GM12878 (cell line): ENCODE results near the gene USP17L24. TPM values are rescaled to one million over a fixed set of nuclear protein-coding genes. Genes with fewer than 3 reads are reported as not detected.
"Not testable (repeated sequence)": the region's sequence is repeated elsewhere in the genome, so short reads cannot be mapped to it uniquely, and the experiment has no call there.

Experiments
- ATAC-seq: fragments of 200-7000 bp; cut with Tn5 transposase; 3 replicates; pipeline ENCODE4 v1.9.1; 2020; ENCODE audit warnings: mild to moderate bottlenecking, moderate library complexity
- Bru-seq: library from RNA; stranded (reverse); fragments of 400-500 nt; gene quantifications from one replicate; lab custom pipeline; 2021; lab: Mats Ljungman, UMichigan
- BruChase-seq, 2 experiments: library from RNA; stranded (reverse); fragments of 400-500 nt; gene quantifications; one replicate each; lab custom pipeline; 2021; lab: Mats Ljungman, UMichigan
- BruUV-seq: library from RNA; stranded (reverse); fragments of 400-500 nt; replicated peaks from 2 replicates; lab custom pipeline; 2021; lab: Mats Ljungman, UMichigan
- CTCF ChIA-PET: fragments of 300-600 bp; sonication (Branson Sonifier 250); formaldehyde crosslinking; extraction: SDS; loops from one replicate; lab custom pipeline; 2021; ENCODE audit warnings: inconsistent platforms; lab: Yijun Ruan, JAX
- POLR2A ChIA-PET: fragments of 350-600 bp; formaldehyde crosslinking; extraction: SDS; loops from one replicate; lab custom pipeline; 2021; ENCODE audit warnings: inconsistent platforms; lab: Charles Lee
- RAD21 ChIA-PET: fragments of 300-600 bp; sonication (Branson Sonifier 250); formaldehyde crosslinking; loops from one replicate; lab custom pipeline; 2023; ENCODE audit warnings: antibody characterized with exemption; ENCODE audit not compliant: unreplicated experiment; lab: Charles Lee
- SMC1A ChIA-PET: fragments of 300-600 bp; sonication (Branson Sonifier 250); formaldehyde crosslinking; loops from one replicate; lab custom pipeline; 2023; ENCODE audit not compliant: unreplicated experiment, uncharacterized antibody; lab: Charles Lee
- DNase-seq: peaks from one replicate; pipeline ENCODE4 v3.0.0-alpha.2; 2011; ENCODE audit warnings: low read depth, low spot score
- FAIRE-seq: peaks from 3 replicates; lab custom pipeline; 2011; peaks lifted over from hg19 to GRCh38; lab: Jason Lieb, UNC
- H2AFZ ChIP-seq: 2 replicates; pipeline ENCODE4 v1.6.0; 2011; ENCODE audit warnings: low read depth, low read length, control low read depth; ENCODE audit not compliant: control insufficient read depth
- H3K27ac ChIP-seq: 2 replicates; pipeline ENCODE4 v1.5.1; 2011; ENCODE audit warnings: control low read depth; ENCODE audit not compliant: control insufficient read depth, insufficient read depth
- H3K27me3 ChIP-seq, 2 experiments: replicated peaks in 1 of 2; 2 replicates each; pipeline versions ENCODE4 v1.6.0 to v1.6.1; 2011; ENCODE audit warnings: low read length in 1 of 2; ENCODE audit not compliant: control insufficient read depth in 2 of 2, insufficient read depth in 2 of 2
- H3K36me3 ChIP-seq, 2 experiments: 2 replicates each; pipeline ENCODE4 v1.5.1; 2011; ENCODE audit warnings: low read length in 1 of 2; ENCODE audit not compliant: control insufficient read depth in 2 of 2, insufficient read depth in 2 of 2
- H3K4me1 ChIP-seq: 2 replicates; pipeline ENCODE4 v1.6.1; 2011; ENCODE audit warnings: mild to moderate bottlenecking, low read length, moderate library complexity, mixed read lengths; ENCODE audit not compliant: control insufficient read depth, insufficient read depth
- H3K4me2 ChIP-seq: 2 replicates; pipeline ENCODE4 v1.6.0; 2011; ENCODE audit warnings: control low read depth; ENCODE audit not compliant: control insufficient read depth, insufficient read depth
- H3K4me3 ChIP-seq: fragments of 200-600 bp; sonication (generic); 2 replicates; pipeline ENCODE4 v1.5.1; 2016
- H3K79me2 ChIP-seq: 2 replicates; pipeline ENCODE4 v1.6.0; 2011; ENCODE audit warnings: low read length; ENCODE audit not compliant: control insufficient read depth, insufficient read depth
- H3K9ac ChIP-seq: 2 replicates; pipeline ENCODE4 v1.8.0; 2011; ENCODE audit warnings: low read length, control low read depth, mixed read lengths; ENCODE audit not compliant: control insufficient read depth, insufficient read depth
- H3K9me3 ChIP-seq: replicated peaks from 3 replicates; pipeline ENCODE4 v1.5.1; 2011; ENCODE audit warnings: mild to moderate bottlenecking, low read length; ENCODE audit not compliant: control insufficient read depth, insufficient read depth
- H4K20me1 ChIP-seq: 2 replicates; pipeline ENCODE4 v1.6.0; 2011; ENCODE audit not compliant: control insufficient read depth, insufficient read depth
- WGBS: methylation state at CpG from one replicate; pipeline ENCODE4 v1.1.6; 2016; ENCODE audit warnings: low lambda C conversion rate; ENCODE audit not compliant: insufficient replicate concordance, insufficient coverage; ENCODE audit errors: missing lambda C conversion rate; 5-methylcytosine and 5-hydroxymethylcytosine counted together
- in situ Hi-C: fragments of 300-500 bp; cut with MboI; formaldehyde crosslinking; loops from 9 replicates; pipeline ENCODE4 v1.14.3; 2018; ENCODE audit warnings: mixed read lengths
- intact Hi-C: fragments of 100-400 bp; cut with micrococcal nuclease; formaldehyde crosslinking; loops from one replicate; pipeline ENCODE4 v1.14.2; 2022; ENCODE audit not compliant: unreplicated experiment
- long read RNA-seq, 2 experiments: library from polyadenylated mRNA; unstranded; transcript quantifications; one replicate each; pipeline ENCODE4 v2.0.0, GENCODE V29; 2019 to 2020
- polyA minus RNA-seq, 3 experiments: library from RNA; depleted of rRNA, polyadenylated mRNA; stranded (reverse); fragments of >200 nt; gene quantifications; 2 replicates each; pipeline ENCODE4 v1.2.3, GENCODE V29; 2011
- polyA plus RNA-seq, 11 experiments: library from polyadenylated mRNA; depleted of rRNA in 4 of 11; unstranded in 6 of 11; stranded (reverse) in 5 of 11; fragments of >200 nt; fragmentation: Nextera tagmentation in 4 of 11; fragmentation: Illumina TruSeq in 1 of 11; extraction: Ambion mirVana in 4 of 11; extraction: Trizol in 1 of 11; gene quantifications; 1 replicate in 1 of 11; 2 replicates in 10 of 11; pipeline versions ENCODE4 v1.2.1 to v1.2.3, GENCODE V29; 2011 to 2016; ENCODE audit warnings: inconsistent platforms in 2 of 11, missing spikeins in 2 of 11, low read depth in 1 of 11
- total RNA-seq, 4 experiments: library from RNA; depleted of rRNA in 3 of 4; stranded (reverse); fragments of >200 nt in 3 of 4; fragmentation: Illumina TruSeq in 1 of 4; extraction: Trizol in 1 of 4; gene quantifications; 2 replicates each; pipeline versions ENCODE4 v1.2.1 to v1.2.3, GENCODE V29; 2013 to 2021

USP17L24 gene
- total RNA-seq (2013; cell fraction: nucleolus; rRNA removed): not detected in 2 replicates
- total RNA-seq (2014; rRNA removed) (not detected in 2 replicates), total RNA-seq (2014; rRNA removed; fragmentation: Illumina TruSeq; extraction: Trizol) (not detected in 2 replicates), total RNA-seq (2021) (not detected in 2 replicates), polyA plus RNA-seq (2011; rRNA removed) (not detected in 2 replicates), polyA plus RNA-seq (2014; fragmentation: Illumina TruSeq; extraction: Trizol) (not detected in 2 replicates), polyA plus RNA-seq (2014; fragmentation: Nextera tagmentation; extraction: Ambion mirVana) (not detected), polyA plus RNA-seq (2014; rRNA removed) (not detected in 2 replicates), polyA plus RNA-seq (2016; fragmentation: Nextera tagmentation; extraction: Ambion mirVana) (not detected), polyA minus RNA-seq (2011; rRNA and poly(A)+ RNA removed) (not detected in 2 replicates), Bru-seq, nascent RNA (not detected), BruChase-seq, experiment 1, labeled RNA remaining after a 6-hour chase (not detected), BruChase-seq, experiment 2, labeled RNA remaining after a 2-hour chase (not detected)
- polyA plus RNA-seq (2011; ENCODE audit: low read depth): not detected
- polyA plus RNA-seq (2011; cell fraction: cytosol; rRNA removed): not detected in 2 replicates
- polyA plus RNA-seq (2011; cell fraction: nucleus; rRNA removed): not detected in 2 replicates
- not detected in 2 replicates for polyA plus RNA-seq (2012)
- polyA minus RNA-seq (2011; cell fraction: cytosol; rRNA and poly(A)+ RNA removed): not detected in 2 replicates
- polyA minus RNA-seq (2011; cell fraction: nucleus; rRNA and poly(A)+ RNA removed): not detected in 2 replicates
- long read RNA-seq, experiment 1: 0 reads
- long read RNA-seq, experiment 2: 0 reads

- FAIRE-seq, RAD21 ChIA-PET, H3K4me3 ChIP-seq, H3K27ac ChIP-seq, H3K9ac ChIP-seq, SMC1A ChIA-PET, DNase-seq, H3K4me1 ChIP-seq, intact Hi-C loops, BruUV-seq, H3K9me3 ChIP-seq, H3K27me3 ChIP-seq, H3K36me3 ChIP-seq, H3K79me2 ChIP-seq, ATAC-seq, in situ Hi-C loops, H4K20me1 ChIP-seq, H3K4me2 ChIP-seq, POLR2A ChIA-PET, CTCF ChIA-PET, H2AFZ ChIP-seq: not testable (repeated sequence)
- WGBS: no CpG with 5 or more reads among the region's 15 CpGs
These were observed at the start of gene USP17L24 for GRCh38 chr4:9324865-9325264. TSS of gene USP17L24 (plus strand) at chr4:9325165. CDS start at chr4:9325165, 0 bp downstream.

GRCh38 chr4:9324191-9324590, 774 bp upstream of the USP17L24 start:
- H3K27ac ChIP-seq, RAD21 ChIA-PET, H3K27me3 ChIP-seq, H3K79me2 ChIP-seq, H4K20me1 ChIP-seq, H3K4me3 ChIP-seq, H3K9ac ChIP-seq, DNase-seq, POLR2A ChIA-PET, FAIRE-seq, H2AFZ ChIP-seq, intact Hi-C loops, SMC1A ChIA-PET, BruUV-seq, H3K9me3 ChIP-seq, in situ Hi-C loops, H3K4me1 ChIP-seq, CTCF ChIA-PET, ATAC-seq, H3K36me3 ChIP-seq, H3K4me2 ChIP-seq: not testable (repeated sequence)
- 26% methylated on average over 4 of the region's 13 CpGs for WGBS

DNA sequence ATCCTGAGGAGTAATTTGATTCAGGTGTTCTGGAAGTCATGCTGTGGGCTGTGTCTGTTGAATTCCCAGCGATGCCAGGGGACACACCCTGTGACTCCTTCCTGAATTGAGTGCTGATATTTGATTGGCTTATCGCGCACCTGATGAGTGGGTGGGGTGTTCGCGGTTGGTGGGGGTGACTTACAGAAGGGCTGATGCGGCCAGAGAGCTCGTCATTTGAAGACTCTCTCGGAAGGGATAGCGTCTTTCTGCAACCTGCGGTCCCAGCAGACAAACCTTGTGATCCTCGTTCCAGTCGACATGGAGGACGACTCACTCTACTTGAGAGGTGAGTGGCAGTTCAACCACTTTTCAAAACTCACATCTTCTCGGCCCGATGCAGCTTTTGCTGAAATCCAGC, 4.6 kb downstream of the USP17L24 start, which contains the start of gene USP17L25:
USP17L25 (plus strand) TSS at position 301 of the 400 bp plus-strand sequence; CDS start at position 301, 0 bp downstream.
- H3K27ac ChIP-seq, H3K4me2 ChIP-seq, intact Hi-C loops, H4K20me1 ChIP-seq, CTCF ChIA-PET, H3K4me3 ChIP-seq, DNase-seq, SMC1A ChIA-PET, H2AFZ ChIP-seq, H3K9ac ChIP-seq, H3K9me3 ChIP-seq, H3K4me1 ChIP-seq, H3K27me3 ChIP-seq, in situ Hi-C loops, RAD21 ChIA-PET, BruUV-seq, H3K79me2 ChIP-seq, FAIRE-seq, POLR2A ChIA-PET, H3K36me3 ChIP-seq, ATAC-seq: not testable (repeated sequence)
- WGBS: no CpG with 5 or more reads among the region's 15 CpGs
